NCI-H1694 treated with DMSO at 0.1 percent for 48 hours (cell line): ENCODE measurements around the gene CCR3.

Experiments
- DNase-seq: peaks from one replicate; lab custom pipeline; 2025; lab: John Stamatoyannopoulos, UW

Gene CCR3

GRCh38 chr3:46221391-46221790 lies 20.9 kb upstream of the CCR3 start:
- DNase-seq = no peak

- no peak for DNase-seq
Measured at GRCh38 chr3:46221938-46222337, 20.3 kb upstream of the CCR3 start.

- DNase-seq = no peak
Measured at GRCh38 chr3:46222435-46223161, 19.7 kb upstream of the CCR3 start.

- DNase-seq = no peak
Measured at GRCh38 chr3:46228260-46229242, 13.7 kb upstream of the CCR3 start.

GRCh38 chr3:46231323-46231722 lies 10.9 kb upstream of the CCR3 start:
- DNase-seq = no peak

- DNase-seq = no peak
Measured at GRCh38 chr3:46233194-46233593, 9.1 kb upstream of the CCR3 start.

- no peak for DNase-seq
Measured at GRCh38 chr3:46235425-46235824, 6.8 kb upstream of the CCR3 start.

GRCh38 chr3:46236294-46237054 lies 5.8 kb upstream of the CCR3 start:
- no peak for DNase-seq

- no peak for DNase-seq
Measured at GRCh38 chr3:46238386-46238785, 3.9 kb upstream of the CCR3 start.

GRCh38 chr3:46239301-46239938 lies 2.8 kb upstream of the CCR3 start:
- no peak for DNase-seq

- DNase-seq = no peak
Measured at GRCh38 chr3:46239952-46240351, 2.3 kb upstream of the CCR3 start.

GRCh38 chr3:46243560-46243959 lies 1.3 kb downstream of the CCR3 start:
- no peak for DNase-seq

GRCh38 chr3:46245146-46245545 lies 2.9 kb downstream of the CCR3 start:
- no peak for DNase-seq

- DNase-seq = no peak
Measured at GRCh38 chr3:46252980-46253379, 10.7 kb downstream of the CCR3 start.

GRCh38 chr3:46258525-46258924 lies 16.3 kb downstream of the CCR3 start:
- DNase-seq = no peak

- no peak for DNase-seq
Measured at GRCh38 chr3:46261926-46262594, 19.8 kb downstream of the CCR3 start.

- DNase-seq = no peak
Measured at GRCh38 chr3:46264002-46264401, 21.7 kb downstream of the CCR3 start.

GRCh38 chr3:46266598-46266997 lies 24.3 kb downstream of the CCR3 start:
- no peak for DNase-seq

- DNase-seq = no peak
Measured at GRCh38 chr3:46269556-46269955, 27.3 kb downstream of the CCR3 start.

GRCh38 chr3:46270474-46270873 lies 28.2 kb downstream of the CCR3 start:
- no peak for DNase-seq

GRCh38 chr3:46271209-46271745 lies 29.0 kb downstream of the CCR3 start:
- no peak for DNase-seq
